H1 (cell line): ENCODE data around the gene RABL3. TPM values are rescaled to one million over a fixed set of nuclear protein-coding genes. Genes with fewer than 3 reads are reported as not detected.

Experiments
- CBX5 ChIP-seq: fragments of 300-800, 300-1000 bp; sonication (generic); IDR thresholded peaks from 2 replicates; pipeline ENCODE4 v1.7.1; 2016; ENCODE audit warnings: antibody characterized with exemption, low read length, low read depth
- CBX8 ChIP-seq: fragments of 300-800, 300-1000 bp; sonication (generic); IDR thresholded peaks from 2 replicates; pipeline ENCODE4 v1.7.1; 2016; ENCODE audit warnings: low read depth, low read length, borderline replicate concordance
- CHD7 ChIP-seq: fragments of 300-600 bp; sonication (generic); IDR thresholded peaks from 2 replicates; pipeline ENCODE4 v1.7.1; 2012; ENCODE audit warnings: low read length, moderate library complexity, mild to moderate bottlenecking, inconsistent platforms; ENCODE audit not compliant: insufficient replicate concordance
- E2F6 ChIP-seq: IDR thresholded peaks from 2 replicates; pipeline ENCODE4 v1.6.1; 2012; ENCODE audit warnings: inconsistent platforms
- EP300 ChIP-seq, 2 experiments: IDR thresholded peaks; 1 replicate in 1 of 2; 2 replicates in 1 of 2; pipeline ENCODE4 v1.6.1; 2011 to 2012; ENCODE audit warnings: low read depth in 2 of 2, low read length in 2 of 2, mild to moderate bottlenecking in 2 of 2, borderline replicate concordance in 1 of 2, inconsistent platforms in 1 of 2, moderate library complexity in 1 of 2
- KDM4A ChIP-seq: IDR thresholded peaks from one replicate; pipeline ENCODE4 v1.7.1; 2012; ENCODE audit warnings: low read depth, mild to moderate bottlenecking, moderate library complexity, low read length, inconsistent platforms; ENCODE audit not compliant: severe bottlenecking
- SAP30 ChIP-seq: fragments of 300-600 bp; sonication (generic); IDR thresholded peaks from 2 replicates; pipeline ENCODE4 v1.7.1; 2012; ENCODE audit warnings: low read length, moderate library complexity, mild to moderate bottlenecking, inconsistent platforms; ENCODE audit not compliant: insufficient read depth, insufficient replicate concordance
- SIRT6 ChIP-seq: IDR thresholded peaks from one replicate; pipeline ENCODE4 v1.7.1; 2012; ENCODE audit warnings: low read length, inconsistent platforms
- TAF7 ChIP-seq: optimal IDR thresholded peaks from 2 replicates; pipeline ENCODE3; 2011; ENCODE audit warnings: low read depth, mild to moderate bottlenecking, inconsistent platforms, low read length, moderate library complexity, borderline replicate concordance
- TBP ChIP-seq: IDR thresholded peaks from 2 replicates; pipeline ENCODE4 v1.6.1; 2011; ENCODE audit warnings: low read depth, low read length, improper control_type of control experiment
- YY1 ChIP-seq: IDR thresholded peaks from 2 replicates; pipeline ENCODE4 v1.6.1; 2011; ENCODE audit warnings: low read depth, mild to moderate bottlenecking, low read length
- polyA plus RNA-seq, 7 experiments: library from polyadenylated mRNA; depleted of rRNA in 3 of 7; stranded (reverse) in 5 of 7; unstranded in 2 of 7; fragments of >200 nt in 5 of 7; fragments of 200-250 nt in 2 of 7; gene quantifications; 1 replicate in 5 of 7; 2 replicates in 1 of 7; 4 replicates in 1 of 7; pipeline versions ENCODE4 v1.2.1 to v1.2.3, GENCODE V29; 2011 to 2013; ENCODE audit warnings: missing spikeins in 2 of 7, mixed read lengths in 2 of 7
- total RNA-seq: library from RNA; stranded (reverse); fragmentation: NEBNext Ultra II Directional; extraction: Animal tissue kit (Norgen Biotek cat#: 25700); gene quantifications from 2 replicates; pipeline ENCODE4 v1.2.1, GENCODE V29; 2021

The RABL3 gene
- total and polyA plus RNA-seq, 2 of the 8 experiments (the other 6 are each of a cell fraction or from before 2014, with no cell fraction given) = 4.4 to 19.2 TPM

- TF ChIP-seq CHD7 (no peak), KDM4A (no peak), E2F6 (no peak), CBX5 (no peak), TBP (no peak), TAF7 (no peak), SIRT6 (no peak), SAP30 (no peak), CBX8 (no peak), EP300 (IDR thresholded peaks at IDR 0.05; ENCODE audit: borderline replicate concordance in 1 of 2, low read depth in 2 of 2, low read length in 2 of 2) (no peak), YY1 (no peak)
Observed at GRCh38 chr3:120766576-120766975, 24.3 kb upstream of the RABL3 start (continued).
